ENCODE measurements around the gene PHLDA3.
"Not testable (repeated sequence)": the region's sequence is repeated elsewhere in the genome, so short reads cannot be mapped to it uniquely, and the experiment has no call there.

Gene PHLDA3

DNA sequence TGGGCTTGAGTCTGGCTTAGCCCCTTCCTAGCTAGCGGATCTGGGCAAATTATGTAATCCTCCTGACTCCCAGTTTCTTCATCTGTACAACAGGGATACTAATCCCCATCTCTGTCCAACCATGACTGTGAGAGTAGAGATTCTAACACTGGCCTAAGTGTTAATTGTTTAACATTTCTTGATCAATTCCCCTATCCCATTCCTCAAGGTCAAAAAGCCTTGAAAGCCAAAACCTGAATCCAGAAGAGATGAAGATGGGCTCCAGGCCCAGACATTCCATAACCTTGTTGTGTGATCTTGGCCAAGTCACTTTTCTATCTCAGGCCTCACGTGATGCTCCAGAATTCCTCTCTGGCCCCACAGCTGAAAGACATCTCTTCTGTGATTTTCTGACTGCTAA lies 18.8 kb upstream of the PHLDA3 start:
- FAIRE-seq (no peak), DNase-seq (ENCODE audit: low spot score) (no peak)

DNA sequence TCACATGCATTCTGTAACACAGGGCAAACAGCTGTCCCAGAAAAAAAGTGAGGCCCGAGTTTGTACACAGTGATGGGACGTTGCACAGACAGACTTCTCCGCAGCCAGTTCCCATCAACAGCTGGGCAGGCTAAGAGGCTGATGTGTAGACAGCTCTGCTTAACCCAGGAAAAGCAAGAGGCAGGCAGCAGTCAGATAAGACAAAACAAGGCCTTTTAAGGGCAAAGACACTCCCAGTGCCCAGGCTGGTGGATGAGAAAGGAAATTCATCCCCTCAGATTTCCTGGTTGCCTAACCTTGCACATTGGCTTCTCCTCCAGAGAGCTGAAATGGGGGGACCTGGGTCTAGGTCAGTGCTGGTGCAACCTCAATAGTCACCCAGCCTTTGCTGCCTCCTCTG lies 17.2 kb upstream of the PHLDA3 start:
- FAIRE-seq (no peak), DNase-seq (ENCODE audit: low spot score) (no peak)

DNA sequence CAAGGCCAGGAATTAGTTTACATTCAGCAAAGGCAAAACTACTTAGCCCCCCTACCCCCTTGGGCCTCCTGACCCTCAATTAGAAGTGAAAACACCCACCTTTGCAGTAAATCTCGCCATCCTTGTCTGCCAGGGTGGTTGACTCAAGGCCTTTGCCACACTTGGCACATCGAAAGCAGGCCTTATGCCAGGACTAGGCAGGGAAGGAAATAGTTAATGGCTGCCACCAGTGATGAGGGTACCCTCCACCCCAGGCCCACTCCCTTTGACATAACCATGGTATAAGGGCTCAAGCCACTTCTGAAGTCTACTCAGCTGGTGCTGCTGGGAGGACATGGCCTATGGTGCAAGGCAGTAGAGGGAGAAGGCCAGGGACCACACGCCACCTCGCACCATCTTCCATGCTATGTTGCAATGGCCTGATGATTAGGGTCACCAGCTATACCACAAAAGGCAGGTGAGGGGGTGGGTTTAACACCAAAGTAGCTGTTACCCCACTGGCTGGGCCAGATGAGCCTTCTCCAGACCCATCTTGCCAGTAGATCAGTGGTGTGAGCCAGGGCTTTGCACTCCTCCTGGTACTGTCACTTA lies 16.3 kb upstream of the PHLDA3 start:
- FAIRE-seq (no peak), DNase-seq (ENCODE audit: low spot score) (no peak)

DNA sequence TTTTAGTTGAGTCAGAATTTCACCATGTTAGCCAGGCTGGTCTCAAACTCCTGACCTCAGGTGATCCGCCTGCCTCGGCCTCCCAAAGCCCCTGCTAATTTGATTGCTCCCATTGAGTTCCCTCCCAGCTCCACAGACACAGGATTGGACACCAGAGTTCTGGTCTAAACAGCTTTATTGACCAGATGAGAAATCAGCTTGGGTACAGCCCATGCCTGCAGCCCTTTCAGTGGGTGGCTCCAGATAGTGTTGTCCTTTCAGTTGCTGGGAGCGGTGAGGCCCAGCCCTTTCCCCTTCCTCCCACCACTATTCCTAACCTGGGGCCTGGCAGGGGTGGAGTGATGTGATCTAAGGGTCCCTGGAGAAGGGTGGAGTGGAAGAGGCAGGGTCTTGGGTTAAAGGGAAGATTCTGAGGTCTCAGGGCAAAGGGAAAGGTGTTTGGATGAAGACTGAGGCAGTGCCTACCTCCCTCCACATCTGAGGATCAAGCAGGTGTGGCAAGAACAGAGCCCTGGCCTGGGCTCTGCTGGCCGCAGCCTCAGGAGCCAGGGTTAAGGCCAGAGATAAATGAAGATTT lies 14.5 kb upstream of the PHLDA3 start:
- FAIRE-seq: no peak
- DNase-seq (ENCODE audit: low spot score): no peak

DNA sequence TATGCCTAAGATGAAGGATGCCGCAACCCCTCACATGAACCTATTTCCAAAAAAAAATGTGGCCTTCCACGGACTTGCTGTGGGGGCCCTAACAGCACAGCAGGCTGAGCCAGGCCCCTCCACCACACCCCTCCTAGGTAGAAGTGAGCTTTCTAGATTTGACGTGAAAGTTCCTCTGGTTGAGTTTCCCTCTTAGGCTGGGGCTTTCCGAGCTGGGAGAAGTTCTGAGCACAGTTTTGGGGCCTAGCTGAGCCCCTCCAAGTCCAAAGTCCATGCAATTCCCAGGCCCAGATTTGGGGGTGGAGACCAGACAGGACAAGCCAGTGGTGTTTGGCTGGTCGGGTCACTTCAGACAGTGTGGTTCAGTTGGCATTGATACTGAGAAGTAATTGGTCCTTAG lies 13.8 kb upstream of the PHLDA3 start:
- DNase-seq (ENCODE audit: low spot score): no peak
- FAIRE-seq: no peak

DNA sequence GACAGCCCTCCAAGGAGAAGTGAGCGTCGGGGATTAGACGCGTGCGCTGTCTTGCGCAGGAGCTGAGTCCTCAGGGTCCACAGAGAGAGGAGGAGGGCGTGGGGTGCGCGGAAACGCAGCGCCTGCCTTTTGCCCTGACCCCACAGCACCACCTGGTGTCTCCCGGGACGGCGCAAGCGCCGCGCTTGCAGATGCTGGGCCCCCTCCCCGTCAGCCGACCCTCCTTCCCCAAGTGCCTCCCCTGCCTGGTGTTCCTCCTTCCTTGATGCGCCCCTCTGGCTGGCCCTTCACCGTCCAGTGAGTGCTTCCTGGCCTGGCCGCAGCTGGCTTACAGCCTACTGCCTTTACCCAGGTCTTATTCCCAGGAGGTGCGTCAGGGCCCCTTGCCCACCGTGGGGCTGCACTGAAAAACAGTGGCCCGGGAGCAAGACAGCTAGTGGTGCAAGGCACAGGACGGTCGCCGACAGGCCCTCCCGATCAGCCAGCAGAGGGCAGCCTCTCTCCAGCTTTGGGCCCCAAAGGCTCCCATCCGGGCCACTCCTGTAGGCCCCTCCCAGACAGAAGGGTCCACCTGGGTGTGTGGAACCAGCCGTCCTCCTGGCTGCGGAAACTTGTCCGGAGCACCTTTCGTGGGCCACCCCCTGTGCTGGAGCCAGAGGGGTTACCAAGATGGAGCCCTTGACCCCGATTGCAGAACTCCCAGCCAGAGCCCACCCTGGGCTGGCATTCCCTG lies 12.9 kb upstream of the PHLDA3 start:
- FAIRE-seq (no peak), DNase-seq (ENCODE audit: low spot score) (peak; percentile 81)

DNA sequence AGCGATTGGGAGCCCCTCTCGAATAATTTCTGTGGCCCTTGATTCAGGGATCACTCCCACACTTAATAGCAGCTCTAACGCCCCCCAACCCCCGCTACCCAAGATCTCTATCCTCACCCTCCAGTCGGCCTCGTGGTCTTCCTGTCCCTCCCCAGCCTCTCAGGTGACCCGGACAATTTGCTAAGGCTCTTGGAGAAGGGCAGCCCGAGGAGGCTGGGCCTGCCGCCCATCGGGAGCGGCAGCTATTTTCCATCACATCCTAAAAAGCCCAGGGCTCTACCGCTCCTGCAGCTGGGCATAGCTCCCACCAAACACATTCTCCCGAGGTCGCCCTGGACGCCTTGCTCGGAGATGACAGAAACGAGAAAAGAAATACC lies 12.0 kb upstream of the PHLDA3 start:
- DNase-seq (ENCODE audit: low spot score) (no peak), FAIRE-seq (no peak)

DNA sequence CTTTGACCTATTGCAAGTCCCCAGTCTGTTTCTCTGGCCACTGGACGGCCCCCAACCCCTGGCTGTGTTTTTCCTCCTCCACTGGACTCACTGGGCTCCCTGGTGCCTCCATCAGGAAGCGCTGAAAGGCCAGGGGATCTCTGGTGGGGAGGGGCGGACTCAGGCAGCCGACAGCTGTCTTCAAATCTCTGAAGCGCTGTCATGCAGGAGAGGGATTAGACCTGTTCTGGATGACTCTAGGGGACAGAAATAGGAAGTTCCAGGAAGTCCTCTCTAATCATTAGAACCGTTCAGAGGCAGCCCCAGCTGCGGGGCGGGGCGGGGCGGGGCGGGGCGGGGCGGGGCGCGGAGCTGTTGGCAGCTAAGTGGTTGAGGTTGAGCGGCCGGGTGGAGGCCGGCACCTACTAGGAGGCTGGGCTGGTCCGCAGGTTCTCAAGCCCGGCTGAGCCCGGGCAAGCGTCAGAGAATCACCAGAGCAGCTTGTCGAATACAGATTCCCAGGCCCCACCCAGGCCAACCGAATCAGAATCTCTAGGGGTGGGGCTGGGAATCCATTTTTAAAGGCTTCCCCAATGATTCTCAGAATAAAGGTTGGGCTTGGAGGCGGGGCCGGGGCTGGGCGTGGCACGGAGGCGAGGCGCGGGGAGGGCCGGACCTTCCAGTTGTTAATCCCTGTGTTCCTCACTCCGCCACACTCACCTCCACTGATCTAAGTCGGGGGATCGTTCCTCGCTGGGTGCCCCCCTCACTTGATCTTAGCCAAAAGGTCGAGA lies 11.4 kb upstream of the PHLDA3 start:
- no peak for DNase-seq (ENCODE audit: low spot score)
- no peak for FAIRE-seq

DNA sequence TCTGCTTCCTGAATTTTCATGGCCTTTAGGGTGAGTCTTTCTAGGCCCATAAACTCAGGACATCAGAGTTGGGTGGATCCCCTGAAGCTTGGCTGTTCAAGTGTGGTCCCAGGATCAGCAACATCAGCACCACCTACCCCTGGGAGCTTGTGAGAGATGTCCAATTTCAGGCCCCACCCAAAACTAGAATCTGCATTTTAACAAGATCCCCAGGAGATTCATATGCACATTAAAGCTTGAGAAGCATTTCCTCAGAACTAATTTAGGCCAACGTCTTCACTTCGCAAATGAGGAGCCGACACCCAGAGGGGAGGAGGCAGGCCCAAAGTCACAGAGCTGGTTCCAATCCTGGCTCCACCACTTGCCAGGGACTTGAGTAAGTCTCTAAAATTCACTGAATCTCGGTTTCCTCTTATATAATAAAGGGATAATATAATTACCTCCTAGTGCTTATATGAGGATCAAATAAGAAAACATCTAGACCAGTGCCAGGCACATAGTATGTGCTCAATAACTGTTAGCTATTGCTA lies 10.3 kb upstream of the PHLDA3 start:
- DNase-seq (ENCODE audit: low spot score): no peak
- FAIRE-seq: no peak

DNA sequence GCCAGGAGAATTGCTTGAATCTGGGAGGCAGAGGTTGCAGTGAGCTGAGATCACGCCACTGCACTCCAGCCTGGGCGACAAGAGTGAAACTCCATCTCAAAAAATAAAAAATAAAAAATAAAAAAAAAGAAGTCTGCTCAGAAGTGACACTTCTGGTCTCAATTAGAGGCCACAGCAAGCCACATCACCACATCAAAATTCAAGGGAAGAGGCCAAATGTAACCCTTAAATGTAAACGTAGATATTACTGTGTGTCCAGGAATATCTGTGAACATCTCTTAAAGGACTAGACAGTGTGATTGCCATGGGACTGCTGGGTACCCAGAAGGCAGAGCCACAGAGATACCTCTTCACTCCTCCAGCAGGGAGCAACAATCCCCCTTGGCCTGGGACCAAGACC lies 9.7 kb upstream of the PHLDA3 start:
- not testable (repeated sequence) for FAIRE-seq; DNase-seq (ENCODE audit: low spot score)

DNA sequence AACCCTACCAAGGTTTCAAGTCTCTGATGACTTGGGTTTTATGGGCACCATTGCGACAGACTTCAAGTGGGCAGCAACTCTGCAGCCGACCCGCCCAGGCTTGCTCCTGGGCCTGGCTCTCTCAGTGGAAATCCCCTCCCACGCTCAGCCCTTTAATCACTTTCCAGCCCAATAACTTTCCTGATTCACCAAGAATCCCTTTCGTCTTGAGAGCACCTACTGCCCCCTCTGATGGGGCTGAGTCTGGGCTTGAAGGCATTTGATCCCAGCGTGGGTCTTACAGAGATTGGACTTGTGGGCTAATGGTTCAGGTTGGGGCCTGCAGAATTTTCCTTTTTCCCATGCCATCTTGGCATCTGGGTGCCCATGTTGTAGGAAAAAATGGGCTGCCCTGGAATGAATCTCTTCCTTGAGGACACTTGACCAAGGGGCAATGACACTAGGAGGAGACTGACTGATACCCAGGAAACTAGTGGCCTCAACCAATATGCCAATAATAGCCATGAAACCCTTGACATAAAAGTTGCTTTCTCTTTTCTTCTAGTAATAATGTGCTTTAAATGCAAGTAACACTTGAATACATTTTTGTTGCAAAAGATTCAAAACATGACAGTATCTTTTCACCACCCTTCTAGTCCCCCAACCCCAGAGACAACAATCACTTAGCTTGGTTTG lies 7.8 kb upstream of the PHLDA3 start:
- no peak for FAIRE-seq
- no peak for DNase-seq (ENCODE audit: low spot score)

DNA sequence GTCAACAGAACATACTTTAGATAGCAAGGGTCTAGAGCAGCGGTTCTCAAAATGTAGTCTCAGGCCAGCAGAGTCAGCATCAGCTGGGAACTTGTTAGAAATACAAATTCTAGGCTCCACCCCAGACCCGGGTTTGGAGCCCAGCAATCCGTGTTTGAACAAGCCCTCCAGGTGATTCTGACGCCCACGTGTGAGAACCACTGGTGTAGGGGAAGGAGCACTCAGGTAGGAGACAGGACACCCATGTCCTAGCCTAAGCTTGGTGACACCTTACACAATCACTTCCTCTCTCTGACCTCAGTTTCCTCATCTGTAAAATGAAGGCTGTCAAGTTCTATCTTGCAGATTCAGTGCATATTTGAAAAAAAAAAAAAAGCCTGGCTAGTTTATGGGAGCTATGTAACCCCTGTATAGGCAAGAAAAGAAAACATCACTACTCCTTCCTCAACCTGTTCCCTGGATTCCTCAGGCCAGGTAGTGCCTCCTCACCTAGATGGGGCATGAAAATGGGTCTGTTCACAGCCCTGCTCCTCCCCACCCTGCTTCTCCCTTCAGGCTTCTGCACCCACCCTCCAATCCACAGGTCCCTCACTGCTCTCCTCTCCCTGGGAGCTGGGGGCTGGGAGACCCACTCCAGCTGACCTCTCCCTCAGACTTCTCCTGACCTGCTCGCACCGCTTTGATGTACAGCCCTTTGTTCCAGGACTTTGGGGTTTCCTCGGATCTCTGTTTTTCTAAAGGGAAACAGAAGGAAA lies 7.1 kb upstream of the PHLDA3 start:
- DNase-seq (ENCODE audit: low spot score) (no peak), FAIRE-seq (no peak)

DNA sequence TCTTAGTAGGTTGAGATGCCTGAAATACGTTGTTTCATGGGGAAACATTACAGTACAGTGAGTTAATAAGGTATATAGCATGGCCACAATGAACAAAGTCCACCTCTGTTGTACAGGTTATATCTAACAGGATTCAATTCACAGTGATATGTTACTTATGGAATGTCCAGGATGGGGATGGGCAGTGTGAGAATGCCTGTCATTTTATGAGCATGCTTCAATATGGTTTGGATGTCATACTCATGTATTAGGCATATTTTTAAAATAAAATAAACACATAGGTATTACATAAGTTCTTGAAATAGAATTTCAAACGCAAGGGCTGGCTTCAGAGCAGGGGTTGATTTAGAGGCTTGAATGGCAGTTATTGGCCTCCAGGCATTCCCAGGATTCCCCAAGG lies 6.1 kb upstream of the PHLDA3 start:
- FAIRE-seq: no peak

DNA sequence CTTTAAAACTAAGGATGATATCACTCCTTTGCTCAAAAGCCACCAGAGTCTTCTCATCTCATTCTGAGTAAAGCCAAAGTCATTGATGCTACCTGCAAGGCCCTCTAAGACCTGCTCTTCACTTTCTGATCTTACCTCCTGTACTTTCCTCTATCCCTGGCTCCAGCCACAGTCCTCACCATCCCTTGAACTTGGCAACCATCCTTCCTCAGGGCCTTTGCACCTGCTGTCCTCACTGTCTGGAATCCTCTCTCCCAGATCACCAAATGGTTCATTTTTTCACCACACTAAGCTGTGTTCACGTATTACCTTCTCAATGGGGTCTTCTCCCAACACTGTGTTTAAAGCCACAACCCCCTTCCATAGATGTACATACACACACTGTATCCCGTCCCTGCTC lies 4.3 kb upstream of the PHLDA3 start:
- DNase-seq (ENCODE audit: low spot score) (no peak), FAIRE-seq (no peak)

More for the DNA sequence above, 6.1 kb upstream of the PHLDA3 start:
- no peak for DNase-seq (ENCODE audit: low spot score)

DNA sequence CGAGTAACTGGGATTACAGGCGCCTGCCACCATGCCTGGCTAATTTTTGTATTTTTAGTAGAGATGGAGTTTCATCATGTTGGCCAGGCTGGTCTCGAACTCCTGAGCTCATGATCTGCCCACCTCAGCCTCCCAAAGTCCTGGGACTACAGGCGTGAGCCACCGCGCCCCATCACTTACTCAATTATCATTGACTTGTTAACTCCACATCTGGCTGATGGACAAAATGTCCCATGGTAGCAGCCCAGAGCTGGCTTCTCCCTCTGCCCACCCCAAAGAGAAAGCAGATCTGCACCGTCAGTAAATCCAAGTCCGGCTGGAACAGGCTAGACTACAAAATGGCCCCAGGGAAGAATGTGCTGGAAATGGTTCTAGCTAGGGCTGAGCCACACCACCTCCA lies 3.3 kb upstream of the PHLDA3 start:
- not testable (repeated sequence) for DNase-seq (ENCODE audit: low spot score); FAIRE-seq

DNA sequence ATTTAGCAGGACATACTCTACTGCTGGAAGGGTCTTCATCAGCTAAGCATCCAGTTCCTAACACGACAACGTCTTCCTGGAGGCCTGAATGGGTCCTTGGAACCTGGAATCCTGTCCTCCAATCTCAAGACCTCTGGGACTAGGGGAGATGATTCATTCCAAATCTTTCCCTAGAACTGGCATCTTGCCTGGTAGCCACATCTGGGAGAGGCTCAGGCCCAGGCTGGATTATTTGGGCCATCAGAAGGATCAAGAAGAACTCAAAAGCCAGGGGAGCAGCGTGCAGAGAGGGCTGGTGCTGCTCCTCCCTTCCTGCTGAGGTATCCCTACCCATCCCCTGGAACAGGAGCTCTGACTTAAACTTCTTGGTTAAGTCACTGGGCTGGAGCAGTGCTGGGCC lies 2.8 kb upstream of the PHLDA3 start:
- no peak for DNase-seq (ENCODE audit: low spot score)

DNA sequence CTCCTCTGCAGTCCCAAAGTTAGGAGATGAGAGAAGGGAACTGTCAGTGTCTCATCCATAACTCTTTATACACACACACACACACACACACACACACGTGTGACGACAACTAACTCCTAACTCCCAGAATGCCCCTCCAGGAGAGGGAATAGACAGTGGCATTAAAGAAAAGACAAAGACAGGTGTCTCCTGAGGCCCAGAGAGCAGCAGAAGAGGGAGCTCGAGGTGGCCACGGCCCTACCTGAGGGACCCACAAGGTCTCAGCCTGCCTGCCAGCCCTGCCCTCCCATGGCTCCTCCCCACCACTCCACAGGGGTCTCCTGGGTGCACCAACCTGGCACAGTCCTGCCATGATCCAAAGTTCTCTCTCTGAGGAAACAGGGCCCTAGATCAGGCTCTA lies 1.6 kb upstream of the PHLDA3 start:
- FAIRE-seq (no peak), DNase-seq (ENCODE audit: low spot score) (no peak)

More for the DNA sequence above, 2.8 kb upstream of the PHLDA3 start:
- FAIRE-seq: peak; percentile 70

DNA sequence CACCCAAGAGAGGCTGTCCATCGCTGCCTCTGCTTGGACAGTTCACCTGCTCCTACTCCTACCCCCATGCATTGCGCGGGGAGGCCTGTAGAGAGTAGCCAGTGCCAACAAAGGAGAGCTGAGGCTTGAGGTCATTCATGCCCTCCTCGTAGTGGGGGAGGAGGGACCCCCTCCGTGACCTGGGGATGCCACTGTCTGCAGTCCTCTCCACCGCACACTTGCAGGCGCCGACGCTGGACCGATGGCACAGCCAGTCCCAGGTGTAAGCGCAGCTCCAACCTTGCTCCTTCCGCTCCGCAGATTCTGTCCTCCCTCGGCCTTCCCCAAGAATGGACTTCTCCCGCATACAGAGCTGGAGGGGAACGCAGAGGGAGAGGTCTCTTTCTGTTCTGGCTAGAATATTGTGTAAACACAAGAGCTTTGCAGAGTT lies 672 bp upstream of the PHLDA3 start:
- DNase-seq (ENCODE audit: low spot score) (no peak), FAIRE-seq (no peak)

DNA sequence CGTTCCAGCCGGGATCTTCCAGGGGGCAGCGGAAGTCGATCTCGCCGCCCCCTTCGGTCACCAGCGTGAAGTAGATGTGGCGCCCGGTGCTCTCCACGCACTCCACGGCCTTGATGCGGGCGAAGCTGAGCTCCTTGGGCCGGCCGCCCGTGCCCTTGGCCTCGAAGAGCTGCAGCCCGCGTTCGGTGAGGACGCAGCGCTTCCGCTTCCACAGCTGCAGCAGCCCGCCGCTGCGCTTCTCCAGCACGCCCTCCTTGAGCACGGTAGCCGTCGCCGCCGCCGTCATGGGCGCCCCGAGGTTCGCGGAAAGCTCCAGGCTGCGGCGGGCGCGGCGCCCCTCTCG lies 516 bp downstream of the PHLDA3 start:
- FAIRE-seq: no peak
- no peak for DNase-seq (ENCODE audit: low spot score)

DNA sequence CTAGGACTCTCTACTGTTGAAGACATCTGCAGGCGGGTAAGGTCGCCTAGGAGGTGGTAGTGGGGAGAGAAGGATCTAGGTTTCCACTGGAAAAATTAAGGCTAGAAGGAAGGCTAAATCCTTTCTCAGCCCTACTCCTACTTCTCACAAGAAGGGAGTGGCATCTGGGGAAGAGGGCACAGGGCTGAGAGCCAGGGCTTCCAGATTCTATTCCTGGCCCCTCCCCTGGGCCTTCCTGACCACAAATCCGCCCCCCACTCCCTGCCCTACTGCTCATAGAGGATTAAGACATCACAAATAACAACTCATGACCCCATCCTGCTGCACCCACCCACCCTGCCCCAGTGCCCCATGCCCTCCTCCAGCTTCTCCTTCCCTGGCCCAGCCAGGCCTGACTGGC lies 2.5 kb downstream of the PHLDA3 start:
- DNase-seq (ENCODE audit: low spot score) (no peak), FAIRE-seq (no peak)
